GM12878 (cell line): ENCODE data around the gene OPA1. TPM values are rescaled to one million over a fixed set of nuclear protein-coding genes. Genes with fewer than 3 reads are reported as not detected.
A peak's percentile ranks its signal among the peaks of the same experiment; 100 is the strongest.

Experiments used
- ATAC-seq: fragments of 200-7000 bp; cut with Tn5 transposase; 3 replicates; pipeline ENCODE4 v1.9.1; 2020; ENCODE audit warnings: mild to moderate bottlenecking, moderate library complexity
- BruUV-seq: library from RNA; stranded (reverse); fragments of 400-500 nt; replicated peaks from 2 replicates; lab custom pipeline; 2021; lab: Mats Ljungman, UMichigan
- CTCF ChIA-PET: fragments of 300-600 bp; sonication (Branson Sonifier 250); formaldehyde crosslinking; extraction: SDS; loops from one replicate; lab custom pipeline; 2021; ENCODE audit warnings: inconsistent platforms; lab: Yijun Ruan, JAX
- POLR2A ChIA-PET: fragments of 350-600 bp; formaldehyde crosslinking; extraction: SDS; loops from one replicate; lab custom pipeline; 2021; ENCODE audit warnings: inconsistent platforms; lab: Charles Lee
- RAD21 ChIA-PET: fragments of 300-600 bp; sonication (Branson Sonifier 250); formaldehyde crosslinking; loops from one replicate; lab custom pipeline; 2023; ENCODE audit warnings: antibody characterized with exemption; ENCODE audit not compliant: unreplicated experiment; lab: Charles Lee
- SMC1A ChIA-PET: fragments of 300-600 bp; sonication (Branson Sonifier 250); formaldehyde crosslinking; loops from one replicate; lab custom pipeline; 2023; ENCODE audit not compliant: unreplicated experiment, uncharacterized antibody; lab: Charles Lee
- DNase-seq: peaks from one replicate; pipeline ENCODE4 v3.0.0-alpha.2; 2011; ENCODE audit warnings: low read depth, low spot score
- FAIRE-seq: peaks from 3 replicates; lab custom pipeline; 2011; peaks lifted over from hg19 to GRCh38; lab: Jason Lieb, UNC
- H2AFZ ChIP-seq: 2 replicates; pipeline ENCODE4 v1.6.0; 2011; ENCODE audit warnings: low read depth, low read length, control low read depth; ENCODE audit not compliant: control insufficient read depth
- H3K27ac ChIP-seq: 2 replicates; pipeline ENCODE4 v1.5.1; 2011; ENCODE audit warnings: control low read depth; ENCODE audit not compliant: control insufficient read depth, insufficient read depth
- H3K27me3 ChIP-seq, 2 experiments: replicated peaks in 1 of 2; 2 replicates each; pipeline versions ENCODE4 v1.6.0 to v1.6.1; 2011; ENCODE audit warnings: low read length in 1 of 2; ENCODE audit not compliant: control insufficient read depth in 2 of 2, insufficient read depth in 2 of 2
- H3K36me3 ChIP-seq, 2 experiments: 2 replicates each; pipeline ENCODE4 v1.5.1; 2011; ENCODE audit warnings: low read length in 1 of 2; ENCODE audit not compliant: control insufficient read depth in 2 of 2, insufficient read depth in 2 of 2
- H3K4me1 ChIP-seq: 2 replicates; pipeline ENCODE4 v1.6.1; 2011; ENCODE audit warnings: mild to moderate bottlenecking, low read length, moderate library complexity, mixed read lengths; ENCODE audit not compliant: control insufficient read depth, insufficient read depth
- H3K4me2 ChIP-seq: 2 replicates; pipeline ENCODE4 v1.6.0; 2011; ENCODE audit warnings: control low read depth; ENCODE audit not compliant: control insufficient read depth, insufficient read depth
- H3K4me3 ChIP-seq: fragments of 200-600 bp; sonication (generic); 2 replicates; pipeline ENCODE4 v1.5.1; 2016
- H3K79me2 ChIP-seq: 2 replicates; pipeline ENCODE4 v1.6.0; 2011; ENCODE audit warnings: low read length; ENCODE audit not compliant: control insufficient read depth, insufficient read depth
- H3K9ac ChIP-seq: 2 replicates; pipeline ENCODE4 v1.8.0; 2011; ENCODE audit warnings: low read length, control low read depth, mixed read lengths; ENCODE audit not compliant: control insufficient read depth, insufficient read depth
- H3K9me3 ChIP-seq: replicated peaks from 3 replicates; pipeline ENCODE4 v1.5.1; 2011; ENCODE audit warnings: mild to moderate bottlenecking, low read length; ENCODE audit not compliant: control insufficient read depth, insufficient read depth
- H4K20me1 ChIP-seq: 2 replicates; pipeline ENCODE4 v1.6.0; 2011; ENCODE audit not compliant: control insufficient read depth, insufficient read depth
- BMI1 ChIP-seq: fragments of 450-650 bp; IDR thresholded peaks from 2 replicates; pipeline ENCODE4 v1.6.1; 2016; ENCODE audit warnings: mild to moderate bottlenecking, moderate library complexity, borderline replicate concordance
- BRCA1 ChIP-seq: IDR thresholded peaks from 2 replicates; pipeline ENCODE4 v1.6.1; 2011; ENCODE audit warnings: low read depth, low read length, improper control_type of control experiment
- CBFB ChIP-seq: IDR thresholded peaks from 2 replicates; pipeline ENCODE4 v1.6.1; 2016; ENCODE audit warnings: antibody characterized with exemption, low read depth
- CEBPB ChIP-seq, 2 experiments: fragments of 150-350 bp in 1 of 2; IDR thresholded peaks; 2 replicates each; pipeline ENCODE4 v1.6.1; 2012 to 2014; ENCODE audit warnings: low read depth in 2 of 2, low read length in 2 of 2, borderline replicate concordance in 1 of 2, inconsistent platforms in 1 of 2
- CHD4 ChIP-seq: fragments of 200-600 bp; sonication (generic); IDR thresholded peaks from 2 replicates; pipeline ENCODE4 v1.6.1; 2016; ENCODE audit warnings: mild to moderate bottlenecking
- EED ChIP-seq: sonication (generic); IDR thresholded peaks from 2 replicates; pipeline ENCODE4 v1.6.1; 2016; ENCODE audit warnings: antibody characterized with exemption, low read depth
- ETV6 ChIP-seq, 2 experiments: fragments of 450-650 bp in 1 of 2; IDR thresholded peaks in 1 of 2; conservative IDR thresholded peaks in 1 of 2; 2 replicates each; pipeline ENCODE4 v1.6.1; 2014; ENCODE audit warnings: antibody characterized with exemption in 1 of 2, borderline replicate concordance in 1 of 2, low read depth in 1 of 2, mild to moderate bottlenecking in 1 of 2, moderate library complexity in 1 of 2
- FOXK2 ChIP-seq: fragments of 450-650 bp; IDR thresholded peaks from 2 replicates; pipeline ENCODE4 v1.6.1; 2017; ENCODE audit warnings: mild to moderate bottlenecking, moderate library complexity
- GATAD2B ChIP-seq: fragments of 450-650 bp; conservative IDR thresholded peaks from 2 replicates; pipeline ENCODE4 v1.6.1; 2017; ENCODE audit warnings: low read depth, mild to moderate bottlenecking, moderate library complexity
- HDAC2 ChIP-seq: fragments of 200-600 bp; sonication (generic); IDR thresholded peaks from 2 replicates; pipeline ENCODE4 v1.6.1; 2017
- HDGF ChIP-seq: fragments of 450-650 bp; IDR thresholded peaks from 2 replicates; pipeline ENCODE4 v1.6.1; 2016; ENCODE audit warnings: antibody characterized with exemption
- MEF2A ChIP-seq: IDR thresholded peaks from 2 replicates; pipeline ENCODE4 v1.6.1; 2011; ENCODE audit warnings: low read depth, mild to moderate bottlenecking, low read length, moderate library complexity; ENCODE audit not compliant: insufficient read depth
- MTA3 ChIP-seq: IDR thresholded peaks from 2 replicates; pipeline ENCODE4 v1.6.1; 2012; ENCODE audit warnings: low read length, inconsistent platforms, borderline replicate concordance
- NFIC ChIP-seq: IDR thresholded peaks from 2 replicates; pipeline ENCODE4 v1.6.1; 2012; ENCODE audit warnings: low read depth, mild to moderate bottlenecking, inconsistent platforms, low read length, moderate library complexity
- NFYB ChIP-seq: IDR thresholded peaks from 2 replicates; pipeline ENCODE4 v1.6.1; 2011; ENCODE audit warnings: low read depth, mild to moderate bottlenecking, low read length, improper control_type of control experiment, moderate library complexity; ENCODE audit not compliant: insufficient read depth
- SMARCA5 ChIP-seq: fragments of 450-650 bp; IDR thresholded peaks from 2 replicates; pipeline ENCODE4 v1.6.1; 2017; ENCODE audit warnings: mild to moderate bottlenecking
- SUZ12 ChIP-seq: fragments of 200-600 bp; sonication (generic); IDR thresholded peaks from one replicate; pipeline ENCODE4 v1.6.1; 2018; ENCODE audit warnings: antibody characterized with exemption, mild to moderate bottlenecking; ENCODE audit not compliant: unreplicated experiment
- TARDBP ChIP-seq: IDR thresholded peaks from 2 replicates; pipeline ENCODE4 v1.6.1; 2016; ENCODE audit warnings: borderline replicate concordance
- WGBS: methylation state at CpG from one replicate; pipeline ENCODE4 v1.1.6; 2016; ENCODE audit warnings: low lambda C conversion rate; ENCODE audit not compliant: insufficient replicate concordance, insufficient coverage; ENCODE audit errors: missing lambda C conversion rate; 5-methylcytosine and 5-hydroxymethylcytosine counted together
- in situ Hi-C: fragments of 300-500 bp; cut with MboI; formaldehyde crosslinking; loops from 9 replicates; pipeline ENCODE4 v1.14.3; 2018; ENCODE audit warnings: mixed read lengths
- intact Hi-C: fragments of 100-400 bp; cut with micrococcal nuclease; formaldehyde crosslinking; loops from one replicate; pipeline ENCODE4 v1.14.2; 2022; ENCODE audit not compliant: unreplicated experiment
- polyA plus RNA-seq, 11 experiments: library from polyadenylated mRNA; depleted of rRNA in 4 of 11; unstranded in 6 of 11; stranded (reverse) in 5 of 11; fragments of >200 nt; fragmentation: Nextera tagmentation in 4 of 11; fragmentation: Illumina TruSeq in 1 of 11; extraction: Ambion mirVana in 4 of 11; extraction: Trizol in 1 of 11; gene quantifications; 1 replicate in 1 of 11; 2 replicates in 10 of 11; pipeline versions ENCODE4 v1.2.1 to v1.2.3, GENCODE V29; 2011 to 2016; ENCODE audit warnings: inconsistent platforms in 2 of 11, missing spikeins in 2 of 11, low read depth in 1 of 11
- total RNA-seq, 4 experiments: library from RNA; depleted of rRNA in 3 of 4; stranded (reverse); fragments of >200 nt in 3 of 4; fragmentation: Illumina TruSeq in 1 of 4; extraction: Trizol in 1 of 4; gene quantifications; 2 replicates each; pipeline versions ENCODE4 v1.2.1 to v1.2.3, GENCODE V29; 2013 to 2021
- TF ChIP-seq, protein P1 (sequence below): IDR thresholded peaks from 2 replicates; pipeline ENCODE4 v1.6.1; 2012; ENCODE audit warnings: low read depth, low read length, improper control_type of control experiment
- TF ChIP-seq, protein P2 (sequence below): fragments of 450-650 bp; IDR thresholded peaks from 2 replicates; pipeline ENCODE4 v1.6.1; 2017; ENCODE audit warnings: mild to moderate bottlenecking, low read depth, inconsistent platforms; ENCODE audit not compliant: poor library complexity, severe bottlenecking
- TF ChIP-seq, protein P3 (sequence below): fragments of 450-650 bp; conservative IDR thresholded peaks from 2 replicates; pipeline ENCODE4 v1.6.1; 2017; ENCODE audit warnings: mild to moderate bottlenecking, moderate library complexity

OPA1 gene
- total and polyA plus RNA-seq, 10 of the 15 experiments (the other 5 are each of a cell fraction or from before 2014, with no cell fraction given): 14.7 to 108 (median 59.3) TPM

DNA sequence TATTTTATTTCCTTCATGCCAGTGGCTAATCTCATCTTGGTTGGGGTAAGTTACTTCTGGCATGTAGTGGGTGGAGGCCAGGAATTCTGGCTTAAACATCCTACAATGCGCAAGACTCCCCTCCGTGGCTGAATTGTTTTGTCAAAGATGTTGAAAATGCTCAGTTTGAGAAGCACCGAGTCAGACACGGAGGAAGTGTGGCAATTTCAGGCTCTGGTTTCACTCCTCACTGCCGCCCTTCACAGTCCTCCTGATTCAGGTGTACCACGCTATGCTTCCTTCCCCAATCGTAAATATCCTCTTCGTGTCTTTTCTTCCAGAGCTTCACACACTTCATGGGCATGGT is 150.7 kb downstream of the OPA1 start:
- Histone ChIP-seq H3K4me2 (peak overlapping the region; percentile 86), H3K27ac (peak overlapping the region; percentile 85), H3K4me1 (peaks cover 14% of the 10 kb centered on the region), H3K36me3 (no peaks in the 10 kb centered on the region), H3K79me2 (no peaks in the 10 kb centered on the region), H2AFZ (peak overlapping the region; percentile 71), H3K9ac (peak overlapping the region; percentile 72), H3K4me3 (peak overlapping the region; percentile 46; the same call in 1 of the 2 replicates), H3K27me3 (no peaks in the 10 kb centered on the region), H3K9me3 (no peaks in the 10 kb centered on the region), H4K20me1 (no peaks in the 10 kb centered on the region)
- CTCF ChIA-PET: interaction anchor here (1.0 to 2.0 kb wide), 4 partner anchors 79 to 600 kb away, joined by 3 to 6 read pairs (median 4); no protein-coding TSS in a partner anchor
- WGBS: 1% methylated on average over 8 of the region's 8 CpGs
- intact Hi-C loops (no loop called here), in situ Hi-C loops (no loop called here)
- RAD21 ChIA-PET: interaction anchor here (0.9 to 2.1 kb wide), 3 partner anchors 50 to 570 kb away, joined by 3 to 5 read pairs (median 3); no protein-coding TSS in a partner anchor
- DNase-seq: no peak
- POLR2A ChIA-PET: interaction anchor here (0.6 to 2.1 kb wide), 2 partner anchors 23 to 450 kb away, joined by 6 to 7 read pairs; no protein-coding TSS in a partner anchor
- peak; percentile 84 for ATAC-seq
- no TSS peak for BruUV-seq
- SMC1A ChIA-PET: interaction anchor here (0.6 to 2.8 kb wide), 9 partner anchors 10 to 281 kb away, joined by 3 to 12 read pairs (median 4); no protein-coding TSS in a partner anchor
- peak; percentile 84 for FAIRE-seq
- TF ChIP-seq, protein P1, sequence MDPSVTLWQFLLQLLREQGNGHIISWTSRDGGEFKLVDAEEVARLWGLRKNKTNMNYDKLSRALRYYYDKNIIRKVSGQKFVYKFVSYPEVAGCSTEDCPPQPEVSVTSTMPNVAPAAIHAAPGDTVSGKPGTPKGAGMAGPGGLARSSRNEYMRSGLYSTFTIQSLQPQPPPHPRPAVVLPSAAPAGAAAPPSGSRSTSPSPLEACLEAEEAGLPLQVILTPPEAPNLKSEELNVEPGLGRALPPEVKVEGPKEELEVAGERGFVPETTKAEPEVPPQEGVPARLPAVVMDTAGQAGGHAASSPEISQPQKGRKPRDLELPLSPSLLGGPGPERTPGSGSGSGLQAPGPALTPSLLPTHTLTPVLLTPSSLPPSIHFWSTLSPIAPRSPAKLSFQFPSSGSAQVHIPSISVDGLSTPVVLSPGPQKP: no peak
- 0 out of 2 replicates have a peak, but pooled peaks have one; percentile 38 for TF ChIP-seq EED
- TF ChIP-seq SMARCA5: no peak
- TF ChIP-seq NFIC: no peak
- no peak for TF ChIP-seq SUZ12
- TF ChIP-seq BMI1: no peak
- TF ChIP-seq BRCA1: no peak
- TF ChIP-seq, protein P2, sequence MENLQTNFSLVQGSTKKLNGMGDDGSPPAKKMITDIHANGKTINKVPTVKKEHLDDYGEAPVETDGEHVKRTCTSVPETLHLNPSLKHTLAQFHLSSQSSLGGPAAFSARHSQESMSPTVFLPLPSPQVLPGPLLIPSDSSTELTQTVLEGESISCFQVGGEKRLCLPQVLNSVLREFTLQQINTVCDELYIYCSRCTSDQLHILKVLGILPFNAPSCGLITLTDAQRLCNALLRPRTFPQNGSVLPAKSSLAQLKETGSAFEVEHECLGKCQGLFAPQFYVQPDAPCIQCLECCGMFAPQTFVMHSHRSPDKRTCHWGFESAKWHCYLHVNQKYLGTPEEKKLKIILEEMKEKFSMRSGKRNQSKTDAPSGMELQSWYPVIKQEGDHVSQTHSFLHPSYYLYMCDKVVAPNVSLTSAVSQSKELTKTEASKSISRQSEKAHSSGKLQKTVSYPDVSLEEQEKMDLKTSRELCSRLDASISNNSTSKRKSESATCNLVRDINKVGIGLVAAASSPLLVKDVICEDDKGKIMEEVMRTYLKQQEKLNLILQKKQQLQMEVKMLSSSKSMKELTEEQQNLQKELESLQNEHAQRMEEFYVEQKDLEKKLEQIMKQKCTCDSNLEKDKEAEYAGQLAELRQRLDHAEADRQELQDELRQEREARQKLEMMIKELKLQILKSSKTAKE: no peak
- no peak for TF ChIP-seq TARDBP
- TF ChIP-seq ETV6 (conservative IDR thresholded peaks at IDR 0.05 in 1 of 2, IDR thresholded peaks at IDR 0.05 in 1 of 2; ENCODE audit: borderline replicate concordance in 1 of 2, low read depth in 1 of 2): peak in 1 of 2 experiments; percentile 36; a peak in 1 of 4 replicates
- TF ChIP-seq FOXK2: no peak
- TF ChIP-seq CEBPB (IDR thresholded peaks at IDR 0.05; ENCODE audit: borderline replicate concordance in 1 of 2, low read depth in 2 of 2, low read length in 2 of 2): no peak
- no peak for TF ChIP-seq MTA3
- TF ChIP-seq HDAC2: no peak
- no peak for TF ChIP-seq HDGF
- no peak for TF ChIP-seq NFYB
- no peak for TF ChIP-seq CBFB
- TF ChIP-seq CHD4: no peak
- 0 out of 2 replicates have a peak, but pooled peaks have one; percentile 25 for TF ChIP-seq GATAD2B
- no peak for TF ChIP-seq MEF2A
- TF ChIP-seq, protein P3, sequence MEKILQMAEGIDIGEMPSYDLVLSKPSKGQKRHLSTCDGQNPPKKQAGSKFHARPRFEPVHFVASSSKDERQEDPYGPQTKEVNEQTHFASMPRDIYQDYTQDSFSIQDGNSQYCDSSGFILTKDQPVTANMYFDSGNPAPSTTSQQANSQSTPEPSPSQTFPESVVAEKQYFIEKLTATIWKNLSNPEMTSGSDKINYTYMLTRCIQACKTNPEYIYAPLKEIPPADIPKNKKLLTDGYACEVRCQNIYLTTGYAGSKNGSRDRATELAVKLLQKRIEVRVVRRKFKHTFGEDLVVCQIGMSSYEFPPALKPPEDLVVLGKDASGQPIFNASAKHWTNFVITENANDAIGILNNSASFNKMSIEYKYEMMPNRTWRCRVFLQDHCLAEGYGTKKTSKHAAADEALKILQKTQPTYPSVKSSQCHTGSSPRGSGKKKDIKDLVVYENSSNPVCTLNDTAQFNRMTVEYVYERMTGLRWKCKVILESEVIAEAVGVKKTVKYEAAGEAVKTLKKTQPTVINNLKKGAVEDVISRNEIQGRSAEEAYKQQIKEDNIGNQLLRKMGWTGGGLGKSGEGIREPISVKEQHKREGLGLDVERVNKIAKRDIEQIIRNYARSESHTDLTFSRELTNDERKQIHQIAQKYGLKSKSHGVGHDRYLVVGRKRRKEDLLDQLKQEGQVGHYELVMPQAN: no peak
